ENCODE data around the gene MYO10.

MYO10 gene

GRCh38 chr5:16926417-16926816 is 9.7 kb downstream of the MYO10 start:
- H3K4me3 ChIP-seq = no peak overlapping the region
- no peak for DNase-seq (ENCODE audit: low spot score)
- no peak overlapping the region for H3K27ac ChIP-seq
- TF ChIP-seq CTCF (IDR thresholded peaks at IDR 0.05) = no peak

GRCh38 chr5:16924206-16924605 is 11.9 kb downstream of the MYO10 start:
- H3K4me3 ChIP-seq = no peak overlapping the region
- DNase-seq (ENCODE audit: low spot score) = no peak
- no peak overlapping the region for H3K27ac ChIP-seq
- TF ChIP-seq CTCF (IDR thresholded peaks at IDR 0.05) = no peak

GRCh38 chr5:16922430-16922829 is 13.7 kb downstream of the MYO10 start:
- no peak overlapping the region for H3K27ac ChIP-seq
- TF ChIP-seq CTCF (IDR thresholded peaks at IDR 0.05) = no peak
- no peak overlapping the region for H3K4me3 ChIP-seq
- DNase-seq (ENCODE audit: low spot score) = no peak

GRCh38 chr5:16921211-16921610 is 14.9 kb downstream of the MYO10 start:
- no peak overlapping the region for H3K4me3 ChIP-seq
- no peak for DNase-seq (ENCODE audit: low spot score)
- no peak overlapping the region for H3K27ac ChIP-seq
- no peak for TF ChIP-seq CTCF (IDR thresholded peaks at IDR 0.05)

GRCh38 chr5:16920109-16920816 is 15.8 kb downstream of the MYO10 start:
- Histone ChIP-seq H3K4me3 (no peak overlapping the region), H3K27ac (no peak overlapping the region)
- DNase-seq (ENCODE audit: low spot score) = no peak
- TF ChIP-seq CTCF (IDR thresholded peaks at IDR 0.05) = no peak

- DNase-seq (ENCODE audit: low spot score) = no peak
- no peak for TF ChIP-seq CTCF (IDR thresholded peaks at IDR 0.05)
- Histone ChIP-seq H3K27ac (no peak overlapping the region), H3K4me3 (no peak overlapping the region)
Measured at GRCh38 chr5:16918891-16919671, 17.0 kb downstream of the MYO10 start.

GRCh38 chr5:16918156-16918555 is 17.9 kb downstream of the MYO10 start:
- Histone ChIP-seq H3K4me3 (no peak overlapping the region), H3K27ac (no peak overlapping the region)

More at GRCh38 chr5:16918156-16918555, 17.9 kb downstream of the MYO10 start:
- DNase-seq (ENCODE audit: low spot score) = no peak
- TF ChIP-seq CTCF (IDR thresholded peaks at IDR 0.05) = no peak
